K562 (cell line): ENCODE measurements around the gene ENDOV. TPM values are rescaled to one million over a fixed set of nuclear protein-coding genes. Genes with fewer than 3 reads are reported as not detected.

Experiments
- ATAC-seq: fragments of 200-7000 bp; cut with Tn5 transposase; 3 replicates; pipeline ENCODE4 v1.9.1; 2020; ENCODE audit warnings: moderate library complexity
- BruUV-seq: library from RNA; stranded (reverse); fragments of 400-500 nt; replicated peaks from 2 replicates; lab custom pipeline; 2021; lab: Mats Ljungman, UMichigan
- CTCF ChIA-PET: fragments of 300-600 bp; formaldehyde crosslinking; extraction: SDS; loops from one replicate; lab custom pipeline; 2021; ENCODE audit warnings: low intra/inter-chr PET ratio; lab: Yijun Ruan, JAX
- POLR2A ChIA-PET: fragments of 300-600, 350-650 bp; sonication (Branson Sonifier 250); formaldehyde crosslinking; extraction: SDS; loops from one replicate; lab custom pipeline; 2021; ENCODE audit warnings: antibody characterized with exemption, inconsistent platforms; lab: Yijun Ruan, JAX
- DNase-seq, 4 experiments: peaks; one replicate each; pipeline versions ENCODE4 v3.0.0 to v3.0.0-alpha.2; 2011 to 2018; ENCODE audit warnings: low spot score in 3 of 4, mixed read lengths in 3 of 4; ENCODE audit errors: extremely low read depth in 1 of 4
- FAIRE-seq: peaks from 2 replicates; lab custom pipeline; 2011; peaks lifted over from hg19 to GRCh38; lab: Jason Lieb, UNC
- H2AFZ ChIP-seq: 2 replicates; pipeline ENCODE4 v1.6.0; 2011; ENCODE audit warnings: low read depth, low read length, control low read depth, inconsistent platforms
- H3K27ac ChIP-seq: fragments of 200-600 bp; 3 replicates; pipeline ENCODE4 v1.8.0; 2011; ENCODE audit warnings: low read depth, mild to moderate bottlenecking, control low read depth, inconsistent platforms, low read length, moderate library complexity, mixed read lengths; ENCODE audit errors: extremely low read depth
- H3K27me3 ChIP-seq, 2 experiments: fragments of 300-600 bp in 1 of 2; 2 replicates in 1 of 2; 3 replicates in 1 of 2; pipeline versions ENCODE4 v1.6.0 to v1.8.0; 2011; ENCODE audit warnings: inconsistent platforms in 2 of 2, low read length in 2 of 2, mild to moderate bottlenecking in 1 of 2, mixed read lengths in 1 of 2, moderate library complexity in 1 of 2; ENCODE audit not compliant: control insufficient read depth in 2 of 2, insufficient read depth in 2 of 2
- H3K36me3 ChIP-seq: fragments of 300-600 bp; 3 replicates; pipeline ENCODE4 v1.8.0; 2011; ENCODE audit warnings: mild to moderate bottlenecking, low read length, inconsistent platforms; ENCODE audit not compliant: control insufficient read depth, insufficient read depth
- H3K4me1 ChIP-seq, 2 experiments: fragments of 200-600 bp in 1 of 2; replicated peaks in 1 of 2; 2 replicates in 1 of 2; 3 replicates in 1 of 2; pipeline versions ENCODE4 v1.5.1 to v1.8.0; 2011; ENCODE audit warnings: inconsistent platforms in 2 of 2, low read length in 2 of 2, mild to moderate bottlenecking in 1 of 2, mixed read lengths in 1 of 2, moderate library complexity in 1 of 2; ENCODE audit not compliant: control insufficient read depth in 2 of 2, insufficient read depth in 2 of 2
- H3K4me2 ChIP-seq: 2 replicates; pipeline ENCODE4 v1.6.1; 2011; ENCODE audit warnings: low read length, control low read depth, inconsistent platforms, mixed read lengths; ENCODE audit not compliant: insufficient read depth
- H3K4me3 ChIP-seq: fragments of 200-600 bp; sonication (generic), shearing (Covaris generic); 2 replicates; pipeline ENCODE4 v1.5.1; 2016; ENCODE audit warnings: control low read depth, inconsistent platforms
- H3K79me2 ChIP-seq: fragments of 200-600 bp; 3 replicates; pipeline ENCODE4 v1.8.0; 2011; ENCODE audit warnings: low read length, inconsistent platforms; ENCODE audit not compliant: control insufficient read depth, insufficient read depth
- H3K9ac ChIP-seq, 2 experiments: 2 replicates each; pipeline versions ENCODE4 v1.6.0 to v1.6.1; 2011; ENCODE audit warnings: low read depth in 2 of 2, low read length in 2 of 2, control low read depth in 1 of 2, inconsistent platforms in 1 of 2, mild to moderate bottlenecking in 1 of 2, mixed read lengths in 1 of 2; ENCODE audit not compliant: insufficient read depth in 1 of 2
- H3K9me1 ChIP-seq: one replicate; pipeline ENCODE4 v1.6.0; 2011; ENCODE audit warnings: inconsistent platforms, mild to moderate bottlenecking, low read length, moderate library complexity; ENCODE audit not compliant: control insufficient read depth, insufficient read depth
- H3K9me3 ChIP-seq: replicated peaks from 2 replicates; pipeline ENCODE4 v1.5.1; 2011; ENCODE audit warnings: low read depth, low read length, inconsistent platforms; ENCODE audit not compliant: control insufficient read depth, insufficient read depth
- H4K20me1 ChIP-seq: replicated peaks from 2 replicates; pipeline ENCODE4 v1.6.1; 2011; ENCODE audit warnings: low read length, inconsistent platforms, mixed read lengths; ENCODE audit not compliant: control insufficient read depth, insufficient read depth
- AFF4 ChIP-seq: sonication (generic); formaldehyde crosslinking; IDR thresholded peaks from 2 replicates; pipeline ENCODE4 v1.8.0; 2023; ENCODE audit warnings: mild to moderate bottlenecking, missing genetic modification reagents
- ARID3B ChIP-seq: fragments of 250-450 bp; sonication (Bioruptor Pico); IDR thresholded peaks from 2 replicates; pipeline ENCODE4 v1.4.0; 2020; ENCODE audit warnings: borderline replicate concordance
- HMGXB4 ChIP-seq: sonication (generic); formaldehyde crosslinking; IDR thresholded peaks from 2 replicates; pipeline ENCODE4 v1.8.1; 2023; ENCODE audit warnings: mild to moderate bottlenecking, missing genetic modification reagents
- PRMT5 ChIP-seq: sonication (generic); formaldehyde crosslinking; IDR thresholded peaks from 2 replicates; pipeline ENCODE4 v1.5.0; 2020; ENCODE audit warnings: missing genetic modification reagents
- TSHZ1 ChIP-seq: fragments of 250-450 bp; sonication (Bioruptor Pico); IDR thresholded peaks from 2 replicates; pipeline ENCODE4 v1.4.0; 2020; ENCODE audit warnings: mild to moderate bottlenecking, moderate library complexity
- ZFP1 ChIP-seq: fragments of 450-650 bp; formaldehyde crosslinking; IDR thresholded peaks from 2 replicates; pipeline ENCODE4 v1.4.0; 2020; ENCODE audit warnings: mild to moderate bottlenecking, mixed read lengths
- ZNF121 ChIP-seq: sonication (generic); formaldehyde crosslinking; conservative IDR thresholded peaks from 2 replicates; pipeline ENCODE4 v1.8.0; 2022; ENCODE audit warnings: missing genetic modification reagents
- ZNF644 ChIP-seq: fragments of 200-800 bp; sonication (Bioruptor generic); IDR thresholded peaks from 2 replicates; pipeline ENCODE4 v1.6.1; 2016; ENCODE audit warnings: low read depth, missing genetic modification characterization, missing compliant biosample characterization
- WGBS: fragments of 100-300 bp; shearing (Covaris generic); methylation state at CpG from one replicate; pipeline ENCODE4 v1.1.6; 2016; ENCODE audit warnings: low coverage, mixed read lengths; ENCODE audit not compliant: insufficient coverage; ENCODE audit errors: missing lambda C conversion rate; 5-methylcytosine and 5-hydroxymethylcytosine counted together
- in situ Hi-C: fragments of 300-500 bp; cut with MboI; formaldehyde crosslinking; loops from 4 replicates; pipeline ENCODE4 v1.15.0; 2018; ENCODE audit warnings: inconsistent platforms, mixed read lengths
- intact Hi-C: fragments of 100-400 bp; cut with micrococcal nuclease; formaldehyde crosslinking; loops from 2 replicates; pipeline ENCODE4 v1.14.2; 2022
- polyA plus RNA-seq, 8 experiments: library from polyadenylated mRNA; depleted of rRNA in 4 of 8; stranded (reverse) in 5 of 8; unstranded in 3 of 8; fragments of >200 nt; fragmentation: Nextera tagmentation in 2 of 8; fragmentation: Illumina TruSeq in 1 of 8; extraction: Ambion mirVana in 2 of 8; extraction: Trizol in 1 of 8; gene quantifications; 2 replicates each; pipeline versions ENCODE4 v1.2.1 to v1.2.3, GENCODE V29; 2011 to 2014; ENCODE audit warnings: inconsistent platforms in 1 of 8, missing spikeins in 1 of 8
- total RNA-seq, 7 experiments: library from RNA; depleted of rRNA in 6 of 7; stranded (reverse); fragments of >200 nt in 6 of 7; fragmentation: Illumina TruSeq in 2 of 7; extraction: Trizol in 2 of 7; gene quantifications; 2 replicates each; pipeline versions ENCODE4 v1.2.1 to v1.2.3, GENCODE V29; 2011 to 2021; ENCODE audit warnings: low replicate concordance in 1 of 7

The ENDOV gene
- total and polyA plus RNA-seq, 9 of the 15 experiments (the other 6 are each of a cell fraction or from before 2014, with no cell fraction given), result 1.2 to 8.2 (median 3.7) TPM

GRCh38 chr17:80475910-80476876 lies 61.2 kb downstream of the ENDOV start, which contains the start of gene NPTX1:
Gene NPTX1 (minus strand): TSS chr17:80476607. CDS start chr17:80476446, 161 bp downstream.
- Histone ChIP-seq H3K9me3 (no peaks in the 10 kb centered on the region), H3K9me1 (no peaks in the 10 kb centered on the region), H3K27ac (no peak within 1 kb of the TSS), H3K4me3 (no peak within 1 kb of the TSS), H3K4me1 (peaks cover 0 to 48% of the 10 kb centered on the region in 2 experiments; a peak in 3 of 5 replicates), H3K27me3 (peaks cover 46 to 96% of the 10 kb centered on the region in 2 experiments; a peak in 4 of 5 replicates), H3K79me2 (no peaks in the 10 kb centered on the region), H3K4me2 (no peak within 1 kb of the TSS), H3K9ac (no peak within 1 kb of the TSS), H2AFZ (no peak within 1 kb of the TSS), H3K36me3 (no peaks in the 10 kb centered on the region), H4K20me1 (peaks cover 20% of the 10 kb centered on the region)
- BruUV-seq, result no TSS peak
- POLR2A ChIA-PET, result interaction anchor here (0.5 to 0.7 kb wide), 3 partner anchors 10 to 595 kb away, joined by 3 read pairs; no protein-coding TSS in a partner anchor
- no peak for ATAC-seq
- peak in 2 of 4 experiments; percentile 53 to 57 for DNase-seq
- intact Hi-C loops, result no loop called here
- FAIRE-seq, result no peak
- 25% methylated on average over 27 of the region's 136 CpGs for WGBS
- in situ Hi-C loops, result no loop called here
- CTCF ChIA-PET, result no interaction called here
- no peak for TF ChIP-seq HMGXB4 (CRISPR knock-in tag)
- no peak for TF ChIP-seq PRMT5 (CRISPR knock-in tag)
- no peak for TF ChIP-seq ZFP1 (CRISPR knock-in tag)
- no peak for TF ChIP-seq ZNF121 (CRISPR knock-in tag)
- TF ChIP-seq ARID3B (CRISPR knock-in tag), result no peak
- TF ChIP-seq ZNF644, result no peak
- TF ChIP-seq AFF4 (CRISPR knock-in tag), result no peak
- TF ChIP-seq TSHZ1 (CRISPR knock-in tag), result no peak
